Effector CD4-positive, alpha-beta T cell (primary cell): ENCODE measurements around the gene MMP1.

Source experiments
- DNase-seq: peaks from one replicate; pipeline ENCODE4 v3.0.0-alpha.2; 2020

MMP1 gene

DNA sequence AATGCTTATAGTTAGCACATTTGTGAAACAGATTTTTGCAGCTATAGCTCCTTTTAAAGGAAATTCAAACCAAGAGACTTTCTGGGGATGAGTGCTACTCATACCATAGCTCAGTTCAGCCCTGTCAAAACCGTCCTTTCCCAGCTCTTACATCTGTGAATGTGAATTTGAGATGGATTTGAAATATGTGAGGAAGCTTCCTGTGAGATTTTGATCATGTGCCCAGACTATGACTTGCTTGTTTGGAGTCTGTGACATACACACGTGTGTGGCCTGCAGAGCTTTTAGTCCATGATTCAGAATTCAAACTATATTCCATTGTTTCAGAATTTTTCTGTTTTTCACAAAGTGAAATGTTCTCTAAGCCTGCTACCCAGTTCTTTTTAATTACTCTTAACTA, 4.4 kb upstream of the MMP1 start:
- DNase-seq, result no peak

DNA sequence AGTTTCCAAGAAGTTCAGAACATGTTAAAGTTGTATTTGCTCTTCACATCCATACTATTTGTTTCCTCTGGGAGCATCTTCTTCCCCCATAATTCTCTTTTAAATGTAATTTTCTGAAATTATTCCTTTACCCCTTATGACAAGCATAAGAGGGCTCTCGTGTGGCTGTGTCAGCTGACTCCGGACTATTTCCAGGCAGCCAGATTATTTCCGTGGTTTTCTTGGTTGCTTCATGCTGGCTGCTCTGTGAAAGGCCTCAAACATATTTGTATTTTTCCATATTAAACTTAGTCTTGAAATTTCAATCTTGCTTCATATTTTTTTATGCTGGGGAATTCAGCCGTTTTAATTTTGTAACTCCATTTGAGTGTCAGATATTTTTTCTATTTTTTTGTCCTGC, 2.8 kb upstream of the MMP1 start:
- no peak for DNase-seq

DNA sequence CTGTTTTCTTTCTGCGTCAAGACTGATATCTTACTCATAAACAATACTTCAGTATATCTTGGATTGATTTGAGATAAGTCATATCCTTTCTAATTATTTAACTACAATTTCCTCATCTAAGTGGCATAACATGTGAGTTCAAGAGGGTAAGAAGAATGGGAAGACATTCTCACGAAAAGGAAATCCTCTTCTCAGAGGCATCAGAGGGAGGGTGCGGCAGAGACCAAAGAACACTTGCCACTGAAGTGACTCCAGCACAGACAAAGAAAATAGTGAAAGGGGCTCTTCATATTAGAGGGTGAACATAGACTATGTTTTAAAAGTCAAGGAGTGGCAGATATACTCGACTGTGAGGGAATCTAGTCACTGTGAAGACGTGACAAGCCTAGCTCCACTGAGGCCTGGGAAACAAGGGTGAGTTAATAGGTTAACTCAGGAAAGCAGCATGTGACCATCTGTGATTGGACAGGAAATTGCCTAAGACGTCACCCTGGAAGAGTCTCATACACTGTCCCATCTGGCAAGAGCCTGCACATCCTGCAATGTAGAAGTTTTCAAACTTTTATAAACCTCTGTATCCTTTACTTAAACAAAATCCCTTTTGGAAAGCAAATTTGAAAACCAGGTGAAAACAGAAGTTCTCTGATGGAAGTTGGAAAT, 1.9 kb upstream of the MMP1 start:
- no peak for DNase-seq

DNA sequence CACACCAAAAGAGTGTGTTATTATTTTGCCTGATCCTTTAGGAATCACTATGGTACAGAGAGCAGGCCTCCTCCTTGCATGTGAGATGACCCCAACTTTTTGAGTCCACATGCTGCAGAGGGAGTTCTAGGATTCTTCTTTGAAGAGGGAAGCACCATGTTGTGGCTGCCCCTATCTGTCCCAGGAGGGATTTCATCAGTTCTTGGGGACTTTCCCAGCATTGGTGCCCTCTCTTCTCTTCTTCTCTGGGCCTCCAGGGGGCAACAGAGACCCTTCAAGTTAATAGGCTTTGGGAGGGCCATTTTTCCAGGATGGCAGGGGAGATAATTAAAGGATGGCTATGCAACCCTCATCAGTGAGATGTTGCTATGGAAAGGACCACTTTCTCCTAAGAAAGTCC, 3.6 kb downstream of the MMP1 start:
- DNase-seq, result no peak

DNA sequence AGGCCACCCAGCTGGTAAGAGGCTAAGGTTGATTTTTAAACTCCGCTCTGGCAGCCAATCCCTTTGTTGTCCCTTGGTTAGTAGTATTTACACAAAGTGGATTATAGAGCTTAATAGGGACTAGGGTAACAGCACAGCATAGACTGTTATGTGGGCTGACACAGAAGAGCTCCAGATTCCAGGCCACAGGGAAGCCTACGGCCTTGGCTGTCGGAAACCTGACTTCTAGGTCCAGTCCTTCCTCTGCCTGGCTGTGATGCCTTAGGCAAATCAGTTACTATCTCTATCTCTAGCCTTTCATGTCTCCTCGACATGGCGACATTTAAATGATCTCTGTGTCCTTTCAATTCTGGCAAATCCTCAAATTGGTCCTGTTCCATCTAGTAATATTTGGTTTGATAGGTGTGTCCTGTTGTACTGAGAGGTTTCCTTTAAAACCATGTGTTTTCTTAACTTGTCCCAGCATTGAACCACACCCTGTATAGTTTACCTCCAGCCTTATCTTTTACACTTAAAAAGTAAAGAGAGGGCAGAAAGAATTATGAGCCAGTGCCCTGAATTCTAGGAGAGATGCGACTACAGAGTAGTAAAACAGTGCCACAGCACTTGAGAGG, 4.2 kb downstream of the MMP1 start:
- DNase-seq, result no peak

DNA sequence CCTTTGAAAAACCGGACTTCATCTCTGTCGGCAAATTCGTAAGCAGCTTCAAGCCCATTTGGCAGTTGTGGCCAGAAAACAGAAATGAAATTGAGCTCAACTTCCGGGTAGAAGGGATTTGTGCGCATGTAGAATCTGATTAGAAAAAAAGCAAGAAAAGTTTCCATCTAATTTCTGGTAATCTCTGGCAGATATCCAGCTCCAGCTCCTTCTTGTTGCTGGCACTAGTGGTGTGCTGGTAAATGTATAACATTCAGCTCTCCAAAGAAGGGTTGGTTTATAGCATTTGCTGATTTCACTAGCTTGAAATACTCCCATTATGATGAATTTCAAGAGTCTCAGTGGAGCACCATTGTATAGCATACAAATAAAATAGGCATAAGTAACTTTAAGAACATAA, 5.4 kb downstream of the MMP1 start:
- no peak for DNase-seq

DNA sequence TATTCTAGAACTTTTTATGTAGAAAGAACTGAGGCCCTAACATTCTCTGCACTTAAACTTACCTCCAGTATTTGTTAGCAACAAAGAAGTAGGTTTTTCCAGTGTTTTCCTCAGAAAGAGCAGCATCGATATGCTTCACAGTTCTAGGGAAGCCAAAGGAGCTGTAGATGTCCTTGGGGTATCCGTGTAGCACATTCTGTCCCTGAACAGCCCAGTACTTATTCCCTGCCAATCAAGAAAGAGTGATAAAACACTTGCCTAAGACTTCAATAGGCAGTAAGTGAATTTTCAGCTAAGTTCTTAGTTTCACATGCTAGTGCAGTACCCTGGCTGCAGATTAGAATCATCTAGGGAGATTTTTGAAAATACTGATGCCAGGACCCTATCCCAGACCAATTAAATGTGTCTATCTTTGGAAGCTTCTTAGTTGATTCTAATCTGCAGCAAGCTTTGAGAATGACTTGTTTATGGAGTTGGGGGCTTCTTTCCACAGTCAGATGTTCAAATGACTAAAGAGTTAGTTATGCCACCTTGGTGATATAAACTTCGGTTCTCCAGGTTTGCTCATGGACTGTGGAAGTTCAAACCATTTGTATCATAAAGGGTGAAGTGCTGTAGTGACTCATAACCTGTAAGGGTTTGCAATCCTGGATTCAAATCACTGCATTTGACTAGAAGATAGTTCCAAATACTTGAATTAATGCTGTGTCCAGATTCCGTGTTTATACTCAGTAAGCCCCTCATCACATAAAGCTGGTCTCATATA, 6.5 kb downstream of the MMP1 start:
- no peak for DNase-seq

DNA sequence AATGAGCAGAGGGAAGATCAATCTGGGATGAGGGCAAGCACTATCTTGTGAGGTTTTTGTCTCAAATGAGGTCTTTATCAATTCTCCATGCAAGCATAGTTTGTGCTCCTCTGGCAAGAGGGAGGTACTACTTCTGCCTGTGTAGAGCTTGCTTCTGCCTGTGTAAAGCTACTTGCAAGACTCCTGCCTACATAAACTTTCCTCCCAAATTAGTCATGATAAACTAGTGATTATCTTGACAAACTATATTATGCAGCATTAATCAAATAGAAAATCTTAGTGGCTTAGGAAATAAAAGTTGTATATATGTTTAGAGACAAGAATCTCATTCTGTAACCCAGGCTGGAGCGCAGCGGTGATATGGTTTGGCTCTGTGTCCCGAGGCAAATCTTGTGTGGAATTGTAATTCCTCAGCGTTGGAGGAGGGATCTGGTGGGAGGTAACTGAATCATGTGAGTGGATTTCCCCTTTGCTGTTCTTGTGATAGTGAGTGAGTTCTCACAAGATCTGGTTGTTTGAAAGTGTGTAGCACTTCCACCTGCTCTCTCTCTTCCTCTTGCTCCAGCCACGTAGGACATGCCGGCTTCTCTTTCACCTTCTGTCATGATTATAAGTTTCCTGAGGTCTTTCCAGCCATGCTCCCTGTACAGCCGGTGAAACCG, 9.5 kb downstream of the MMP1 start:
- no peak for DNase-seq

DNA sequence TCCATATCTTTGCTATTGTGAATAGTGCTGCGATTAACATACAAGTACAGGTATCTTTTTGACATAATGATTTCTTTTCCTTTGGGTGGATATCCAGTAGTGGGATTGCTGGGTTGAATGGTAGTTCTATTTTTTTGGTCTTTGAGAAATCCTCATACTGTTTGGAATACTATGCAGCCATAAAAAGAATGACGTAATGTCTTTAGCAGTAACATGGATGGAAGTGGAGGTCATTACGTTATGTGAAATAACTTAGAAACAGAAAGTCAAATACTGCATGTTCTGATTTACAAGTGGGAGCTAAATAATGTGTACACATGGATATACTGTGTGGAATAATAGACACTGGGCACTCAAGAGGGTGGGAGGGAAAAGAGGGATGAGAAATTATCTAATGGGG, 13.6 kb downstream of the MMP1 start:
- no peak for DNase-seq

DNA sequence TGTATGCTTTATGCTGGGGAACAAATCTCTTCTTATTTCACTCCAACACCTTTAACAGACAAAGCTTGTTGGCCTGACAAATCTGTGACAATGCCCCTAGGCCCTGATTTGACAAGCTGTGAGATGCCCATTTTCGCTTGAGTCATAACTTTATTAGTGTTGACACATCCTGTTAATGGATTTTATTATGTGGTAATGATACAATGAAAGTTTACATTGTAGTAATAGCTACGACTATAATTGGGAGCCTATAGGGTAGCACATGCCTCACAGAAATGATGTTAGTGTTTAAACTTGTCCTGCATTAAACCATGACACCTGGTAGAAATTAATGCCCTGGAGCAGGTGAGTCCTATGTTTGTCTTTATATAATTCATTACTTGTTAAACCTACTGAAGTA, 14.2 kb downstream of the MMP1 start:
- DNase-seq, result no peak

DNA sequence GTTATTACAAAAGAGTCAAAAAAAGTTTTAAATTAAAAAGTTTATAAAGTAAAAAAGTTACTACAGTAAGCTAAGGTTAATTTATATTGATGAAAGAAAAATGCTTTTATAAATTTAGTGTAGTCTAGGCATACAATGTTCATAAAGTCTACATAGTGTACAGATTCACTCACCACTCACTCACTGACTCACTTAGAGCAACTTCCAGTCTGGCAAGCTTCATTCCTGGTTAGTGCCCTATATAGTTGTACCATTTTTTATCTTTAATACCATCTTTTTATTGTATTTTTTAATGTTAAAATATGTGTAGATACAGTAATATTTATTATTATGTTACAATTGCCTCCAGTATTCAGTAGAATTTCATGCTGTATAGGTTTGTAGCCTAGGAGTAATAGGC, 14.9 kb downstream of the MMP1 start:
- no peak for DNase-seq

DNA sequence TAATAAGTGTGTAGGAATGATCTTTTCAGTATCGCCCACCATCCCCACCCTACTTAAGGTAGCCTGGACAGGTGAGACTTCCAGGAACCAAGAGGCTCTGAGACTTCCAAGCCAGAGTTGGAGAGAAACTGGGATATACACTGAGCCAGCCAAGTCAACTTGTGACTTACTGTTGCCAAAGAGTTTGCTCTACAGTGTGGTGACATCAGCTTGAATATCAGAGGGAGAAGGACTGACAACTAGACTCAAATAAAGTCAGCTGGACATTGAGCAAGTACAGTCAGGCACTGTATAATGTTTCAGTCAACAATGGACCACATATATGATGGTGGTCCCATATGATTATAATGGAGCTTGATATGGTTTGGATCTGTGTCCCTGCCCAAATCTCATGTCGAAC, 16.3 kb downstream of the MMP1 start:
- DNase-seq, result no peak

DNA sequence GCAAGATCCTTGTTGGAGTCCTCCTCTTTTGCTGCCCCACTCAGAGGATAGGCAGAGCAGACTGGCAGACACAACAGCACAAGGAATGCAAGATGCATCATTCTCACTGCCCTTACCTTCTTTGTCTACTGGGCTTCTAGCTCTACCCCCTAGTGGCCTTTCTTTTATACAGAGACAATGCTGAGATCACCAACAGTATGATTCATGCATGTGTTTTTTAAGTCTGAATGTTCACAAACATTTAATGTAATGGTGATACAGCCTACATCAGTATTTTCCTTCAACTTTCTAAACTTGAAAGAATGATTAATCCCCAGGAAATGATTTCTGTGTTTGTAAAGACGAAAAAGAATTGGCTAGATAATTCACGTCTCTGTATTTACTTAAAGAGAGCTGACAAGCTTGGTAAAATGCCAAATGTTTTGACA, 17.5 kb downstream of the MMP1 start, which contains the start of gene MMP10:
TSS of gene MMP10 (minus strand) at position 138 of the 428 bp plus-strand sequence. CDS start at position 101, 37 bp downstream.
- DNase-seq, result no peak

DNA sequence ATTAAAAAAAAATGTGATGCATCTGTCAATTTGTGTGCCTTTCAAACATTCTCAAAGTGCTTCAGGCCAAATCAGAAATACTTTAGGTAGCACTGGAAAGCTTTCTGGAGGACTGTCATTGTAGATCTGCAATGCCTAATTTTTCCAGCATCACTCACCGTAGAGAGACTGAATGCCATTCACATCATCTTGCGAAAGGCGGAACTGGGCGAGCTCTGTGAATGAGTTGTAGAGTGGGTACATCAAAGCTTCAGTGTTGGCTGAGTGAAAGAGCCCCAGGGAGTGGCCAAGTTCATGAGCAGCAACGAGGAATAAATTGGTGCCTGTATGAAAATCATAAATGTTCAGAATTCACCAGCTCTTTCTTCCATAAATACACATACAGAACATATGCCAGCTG, 21.5 kb downstream of the MMP1 start:
- DNase-seq, result no peak

DNA sequence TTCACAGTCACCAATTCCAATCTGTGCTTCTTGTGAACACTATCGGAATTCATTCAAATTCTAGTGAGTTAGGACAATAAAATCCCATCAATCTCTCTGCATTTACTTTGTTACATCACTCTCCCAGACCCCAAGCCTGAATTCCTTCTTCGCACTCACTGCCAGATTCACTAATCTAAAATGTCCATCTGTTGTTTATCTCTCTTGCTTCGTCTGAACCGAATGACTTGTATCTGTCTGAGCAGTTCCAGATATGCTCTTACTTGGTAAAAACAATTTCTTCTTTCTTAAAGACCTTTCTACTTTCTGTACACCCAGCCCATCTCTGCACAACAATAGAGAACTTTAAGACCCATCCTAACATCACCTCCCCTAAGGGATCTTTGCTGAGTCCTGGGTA, 24.6 kb downstream of the MMP1 start:
- no peak for DNase-seq

DNA sequence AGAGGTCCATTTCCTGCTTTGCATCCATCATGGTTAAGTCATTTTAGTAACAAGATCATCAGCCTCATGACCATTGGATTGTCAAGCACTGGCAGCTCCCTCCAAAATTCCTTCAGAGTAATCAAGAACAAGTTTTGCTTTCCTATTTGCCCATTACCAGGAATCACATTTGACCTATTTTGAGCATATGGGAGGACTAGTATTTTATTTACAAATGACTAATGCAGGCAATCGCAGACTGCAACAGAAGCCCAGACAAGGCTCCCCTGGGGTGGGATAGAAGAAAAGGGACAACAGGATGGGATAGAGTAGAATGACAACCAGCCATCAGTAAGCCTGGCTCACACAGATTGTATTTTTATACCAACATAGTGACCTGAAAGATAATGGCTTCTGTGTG, 26.6 kb downstream of the MMP1 start:
- no peak for DNase-seq

DNA sequence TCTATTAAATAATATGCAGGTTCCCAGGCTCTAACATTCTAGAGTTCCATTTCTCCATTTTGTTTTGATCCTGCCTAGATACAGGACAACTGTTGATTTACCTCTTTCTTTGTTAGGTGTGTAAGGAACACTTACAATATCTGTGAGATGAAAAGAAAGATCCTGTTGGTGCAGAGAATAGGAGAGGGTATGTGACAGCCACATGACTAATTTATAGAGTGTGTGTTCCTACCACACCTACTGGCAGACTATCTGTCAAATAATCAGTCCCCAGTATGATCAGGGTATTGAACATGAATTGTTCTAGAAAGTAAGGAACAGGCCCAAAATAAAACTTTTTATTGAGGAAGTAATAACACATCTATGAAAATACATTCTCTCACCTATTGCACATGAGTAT, 27.8 kb downstream of the MMP1 start:
- DNase-seq, result no peak

DNA sequence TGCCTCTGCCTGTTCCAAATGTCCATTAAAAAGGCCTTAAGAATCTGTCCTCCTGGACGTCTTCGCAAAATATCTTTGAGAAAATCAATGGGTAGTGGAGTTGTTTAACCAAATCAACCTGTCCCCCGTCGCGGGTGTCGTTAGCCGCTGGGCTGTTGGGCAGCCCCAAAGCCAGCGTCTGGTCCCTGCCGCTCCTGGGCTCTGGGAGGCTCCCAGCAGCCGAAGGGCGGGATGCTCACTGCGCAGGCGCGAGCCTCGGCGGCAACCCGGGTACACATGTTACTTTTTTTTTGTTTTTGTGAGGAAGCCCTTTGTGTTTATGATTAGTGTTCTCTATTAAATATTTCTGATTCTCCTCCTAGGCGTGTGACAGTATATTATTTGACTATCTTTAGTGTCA, 30.2 kb downstream of the MMP1 start:
- DNase-seq, result no peak

DNA sequence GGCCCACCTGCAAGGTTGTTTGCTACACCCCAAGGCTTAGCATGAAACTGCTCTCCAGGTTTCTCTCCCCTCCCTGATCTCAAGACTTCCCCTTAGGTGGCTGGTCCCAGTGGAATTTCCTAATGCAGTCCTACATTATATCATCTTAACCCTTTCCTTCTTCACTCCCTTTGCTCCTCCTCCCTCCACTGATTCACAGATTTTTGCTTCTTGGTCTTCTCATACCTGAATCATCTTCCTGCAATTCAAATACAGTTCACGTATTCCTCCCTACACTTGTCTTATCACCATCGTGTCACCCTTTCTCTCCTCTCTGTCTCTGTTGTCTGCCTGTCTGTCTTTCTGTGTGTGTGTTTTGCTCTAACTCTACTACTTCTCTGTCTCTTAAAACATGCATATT, 34.5 kb downstream of the MMP1 start:
- no peak for DNase-seq

DNA sequence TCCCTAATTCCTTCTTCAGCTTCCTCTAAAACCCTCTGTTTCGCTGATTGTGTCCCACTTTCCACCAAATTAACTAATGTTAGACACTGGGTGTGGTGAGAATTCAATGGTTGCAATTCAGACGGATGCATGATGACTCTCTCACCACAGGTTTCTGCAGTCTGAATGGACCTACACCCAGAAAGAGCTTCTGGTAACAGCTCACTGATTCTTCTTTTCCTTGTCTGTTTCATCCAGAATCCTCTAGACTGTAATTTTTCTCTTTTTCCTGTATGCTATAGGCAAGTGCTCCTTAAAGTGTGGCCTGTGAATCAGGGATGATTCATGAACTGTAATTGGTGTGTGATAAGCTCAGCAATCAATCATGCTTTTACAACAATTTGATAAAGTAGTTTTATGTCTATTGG, 35.6 kb downstream of the MMP1 start:
- no peak for DNase-seq

DNA sequence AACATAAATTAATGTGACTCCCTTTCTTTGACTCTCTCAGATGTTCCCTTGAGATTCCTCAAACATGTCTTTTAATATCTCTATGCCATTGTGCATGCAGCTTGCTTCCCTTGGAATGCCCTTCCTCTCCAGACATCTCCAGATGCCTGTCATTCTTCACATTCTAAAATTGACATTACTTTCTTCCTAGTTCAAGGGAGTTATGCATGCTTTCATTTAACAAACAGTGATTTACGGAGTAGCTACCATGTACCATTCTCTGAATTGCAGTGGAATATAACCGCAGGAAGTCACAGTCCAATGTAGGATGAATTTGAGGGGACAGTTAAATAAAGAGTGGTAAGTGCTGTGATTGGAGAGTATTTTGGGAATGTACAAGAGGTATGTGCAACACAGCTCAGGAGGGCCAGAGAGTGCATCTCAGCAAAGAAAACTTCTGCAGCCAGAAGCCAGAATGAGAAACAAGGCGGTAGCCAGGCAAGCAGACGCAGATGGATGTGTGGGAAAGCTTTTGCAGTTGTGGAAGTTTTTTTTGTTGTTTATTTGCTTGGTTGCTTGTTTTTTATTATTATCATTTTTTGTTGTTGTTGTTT, 36.2 kb downstream of the MMP1 start:
- DNase-seq, result no peak

DNA sequence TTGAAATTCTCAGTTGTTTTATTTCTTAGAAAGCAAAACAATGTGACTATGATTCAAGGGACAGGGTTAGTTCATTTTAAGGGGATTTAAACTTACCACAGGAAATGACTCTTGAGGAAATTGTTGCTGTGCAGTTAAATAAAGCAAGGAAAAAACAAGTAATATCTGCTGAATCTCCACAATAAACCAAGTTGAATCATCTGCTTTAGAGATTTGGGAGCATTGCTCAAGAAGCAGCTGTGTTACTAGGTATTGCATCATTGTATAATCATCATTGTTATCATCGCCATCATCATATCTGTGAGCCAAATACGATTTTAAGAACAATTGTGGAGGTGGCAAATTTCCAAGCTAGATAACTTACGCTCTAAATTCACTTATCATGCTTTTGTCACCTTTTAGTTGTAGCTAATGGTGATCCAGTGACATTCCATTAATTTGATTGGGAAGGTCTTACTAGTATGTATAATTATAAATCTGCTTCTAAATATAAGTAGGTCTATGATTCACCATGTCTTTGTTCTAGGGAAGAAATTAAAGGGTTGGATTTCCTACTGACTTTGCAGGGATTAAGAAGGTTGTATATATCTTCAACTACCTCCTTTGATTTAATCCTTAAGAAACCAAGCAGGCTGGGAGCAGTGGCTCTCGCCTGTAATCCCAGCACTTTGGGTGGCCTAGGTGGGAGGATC, 37.5 kb downstream of the MMP1 start:
- DNase-seq, result no peak
